Endothelial cell of umbilical vein (primary cell): Measurements from ENCODE around the gene NKAIN4.

Experiments
- EZH2 ChIP-seq: IDR thresholded peaks from 2 replicates; pipeline ENCODE4 v1.6.1; 2012; ENCODE audit warnings: borderline replicate concordance, low read depth, mild to moderate bottlenecking, moderate library complexity, low read length, inconsistent platforms; ENCODE audit not compliant: severe bottlenecking
- MYC ChIP-seq: IDR thresholded peaks from one replicate; pipeline ENCODE4 v1.6.1; 2011; ENCODE audit warnings: mild to moderate bottlenecking, low read depth, low read length
- POLR2A ChIP-seq: IDR thresholded peaks from 2 replicates; pipeline ENCODE4 v1.6.1; 2012; ENCODE audit warnings: low read depth, mild to moderate bottlenecking, control low read depth, low read length
- POLR2AphosphoS5 ChIP-seq: IDR thresholded peaks from 2 replicates; pipeline ENCODE4 v1.6.1; 2012; ENCODE audit warnings: low read depth, mild to moderate bottlenecking, control low read depth, low read length, moderate library complexity; ENCODE audit not compliant: insufficient read depth
- TF ChIP-seq, protein P1 (sequence below), 2 donors: IDR thresholded peaks; 1 replicate in 1 of 2; 2 replicates in 1 of 2; pipeline ENCODE4 v1.5.1; 2011; ENCODE audit warnings: low read length in 2 of 2, mild to moderate bottlenecking in 2 of 2, moderate library complexity in 2 of 2, control low read depth in 1 of 2, inconsistent platforms in 1 of 2, low read depth in 1 of 2; ENCODE audit not compliant: insufficient read depth in 1 of 2; ENCODE audit errors: extremely low read depth in 1 of 2
- TF ChIP-seq, protein P2 (sequence below): IDR thresholded peaks from 2 replicates; pipeline ENCODE4 v1.6.1; 2011; ENCODE audit not compliant: insufficient read depth, insufficient read length

DNA sequence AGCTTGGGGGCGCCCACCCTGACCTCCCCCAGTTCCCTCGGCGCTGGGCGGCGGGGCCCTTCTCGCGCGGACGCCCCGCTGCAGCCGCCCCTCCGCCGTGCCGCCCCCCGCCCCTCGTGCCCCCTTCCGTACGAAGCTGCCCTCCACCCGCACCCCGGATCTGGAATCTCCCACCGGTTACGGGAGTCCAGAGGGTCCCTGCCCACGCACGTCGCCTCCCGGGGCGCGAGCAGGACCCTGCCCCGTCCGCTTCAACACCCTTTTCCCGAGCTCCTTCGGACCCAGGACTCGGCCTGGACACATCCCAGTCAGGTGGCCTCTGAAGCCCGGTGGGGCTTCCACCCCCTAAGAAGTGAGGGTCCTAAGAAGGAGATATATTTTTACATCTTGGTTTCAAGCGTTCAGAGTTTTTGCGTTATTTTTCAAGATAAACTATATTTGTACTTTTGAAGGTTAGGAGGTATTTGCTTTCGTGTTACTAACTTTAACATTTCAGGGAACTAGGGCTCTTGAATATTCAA is 18.9 kb upstream of the NKAIN4 start:
- TF ChIP-seq, protein P1, sequence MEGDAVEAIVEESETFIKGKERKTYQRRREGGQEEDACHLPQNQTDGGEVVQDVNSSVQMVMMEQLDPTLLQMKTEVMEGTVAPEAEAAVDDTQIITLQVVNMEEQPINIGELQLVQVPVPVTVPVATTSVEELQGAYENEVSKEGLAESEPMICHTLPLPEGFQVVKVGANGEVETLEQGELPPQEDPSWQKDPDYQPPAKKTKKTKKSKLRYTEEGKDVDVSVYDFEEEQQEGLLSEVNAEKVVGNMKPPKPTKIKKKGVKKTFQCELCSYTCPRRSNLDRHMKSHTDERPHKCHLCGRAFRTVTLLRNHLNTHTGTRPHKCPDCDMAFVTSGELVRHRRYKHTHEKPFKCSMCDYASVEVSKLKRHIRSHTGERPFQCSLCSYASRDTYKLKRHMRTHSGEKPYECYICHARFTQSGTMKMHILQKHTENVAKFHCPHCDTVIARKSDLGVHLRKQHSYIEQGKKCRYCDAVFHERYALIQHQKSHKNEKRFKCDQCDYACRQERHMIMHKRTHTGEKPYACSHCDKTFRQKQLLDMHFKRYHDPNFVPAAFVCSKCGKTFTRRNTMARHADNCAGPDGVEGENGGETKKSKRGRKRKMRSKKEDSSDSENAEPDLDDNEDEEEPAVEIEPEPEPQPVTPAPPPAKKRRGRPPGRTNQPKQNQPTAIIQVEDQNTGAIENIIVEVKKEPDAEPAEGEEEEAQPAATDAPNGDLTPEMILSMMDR (IDR thresholded peaks at IDR 0.05; ENCODE audit: extremely low read depth in 1 of 2, insufficient read depth in 1 of 2, low read depth in 1 of 2, low read length in 2 of 2): no peak
- TF ChIP-seq, protein P2, sequence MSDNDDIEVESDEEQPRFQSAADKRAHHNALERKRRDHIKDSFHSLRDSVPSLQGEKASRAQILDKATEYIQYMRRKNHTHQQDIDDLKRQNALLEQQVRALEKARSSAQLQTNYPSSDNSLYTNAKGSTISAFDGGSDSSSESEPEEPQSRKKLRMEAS: no peak
- TF ChIP-seq POLR2AphosphoS5 (no peak), POLR2A (no peak), MYC (no peak), EZH2 (no peak)
